ENCODE data around the gene VWF.
A peak's percentile ranks its signal among the peaks of the same experiment; 100 is the strongest.
"Not testable (repeated sequence)": the region's sequence is repeated elsewhere in the genome, so short reads cannot be mapped to it uniquely, and the experiment has no call there.

Gene VWF

DNA sequence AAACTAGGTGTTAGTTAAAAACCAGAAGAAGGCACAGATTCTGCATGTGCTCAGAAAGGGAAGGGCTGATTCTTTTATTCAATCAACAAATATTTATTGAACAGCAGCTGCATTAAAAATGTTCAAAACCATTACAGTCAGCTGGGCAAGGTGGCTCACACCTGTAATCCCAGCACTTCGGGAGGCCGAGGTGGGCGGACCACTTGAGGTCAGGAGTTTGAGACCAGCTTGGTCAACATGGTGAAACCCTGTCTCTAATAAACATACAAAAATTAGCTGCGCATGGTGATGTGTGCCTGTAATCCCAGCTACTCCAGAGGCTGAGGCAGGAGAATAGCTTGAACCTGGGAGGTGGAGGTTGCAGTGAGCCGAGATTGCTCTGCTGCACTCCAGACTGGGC lies 22.4 kb downstream of the VWF start:
- DNase-seq, result not testable (repeated sequence)

DNA sequence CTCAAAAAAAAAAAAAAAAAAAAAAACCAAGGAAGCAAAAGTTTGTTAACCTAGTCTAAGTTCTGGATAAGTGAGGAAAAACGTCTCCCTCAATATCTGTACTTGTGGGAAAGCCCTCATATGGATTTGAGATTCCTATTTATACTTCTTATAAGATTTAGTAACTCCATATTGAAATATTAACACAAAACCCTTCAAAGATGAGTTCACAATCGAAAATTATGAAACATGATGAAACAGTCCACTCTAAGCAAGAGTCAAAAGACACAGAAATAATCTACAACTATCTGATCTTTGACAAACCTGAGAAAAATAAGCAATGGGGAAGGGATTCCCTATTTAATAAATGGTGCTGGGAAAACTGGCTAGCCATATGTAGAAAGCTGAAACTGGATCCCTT lies 25.2 kb downstream of the VWF start:
- no peak for DNase-seq

DNA sequence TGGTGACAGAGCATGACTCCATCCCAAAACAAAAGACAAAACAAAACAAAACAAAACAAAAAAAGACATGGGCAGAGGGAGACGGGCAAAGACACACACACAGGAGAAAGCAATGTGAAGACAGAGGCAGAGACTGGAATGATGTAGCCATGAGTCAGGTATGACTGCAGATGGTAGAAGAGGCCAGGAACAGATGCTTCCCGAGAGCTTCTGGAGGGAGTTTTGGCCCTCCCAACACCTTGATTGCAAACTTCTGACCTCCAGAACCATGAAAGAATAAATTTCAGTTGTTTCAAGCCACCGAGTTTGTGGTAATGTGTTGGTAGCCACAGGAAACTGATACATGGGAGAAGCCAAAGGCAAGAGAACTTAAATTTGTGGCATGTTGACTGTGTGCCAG lies 27.1 kb downstream of the VWF start:
- DNase-seq, result no peak

DNA sequence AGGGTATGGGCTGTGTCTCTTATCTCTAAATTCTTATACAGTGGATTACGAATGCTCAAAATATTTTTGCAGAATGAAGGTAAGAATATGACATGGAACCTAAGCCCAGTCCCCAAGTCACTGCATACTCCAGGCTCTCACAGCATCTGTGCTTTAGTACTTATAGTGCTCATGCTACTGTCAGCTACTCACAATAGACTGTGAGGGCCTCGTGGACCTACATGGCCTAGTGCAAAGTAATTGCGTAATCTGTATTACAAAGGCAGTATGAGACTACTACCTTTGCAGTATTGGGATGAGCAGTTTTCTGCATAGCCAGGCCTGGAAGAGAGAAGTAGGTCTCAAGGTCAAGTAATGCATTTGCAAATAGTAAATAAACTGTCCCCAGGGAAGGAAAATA lies 27.9 kb downstream of the VWF start:
- DNase-seq, result no peak

DNA sequence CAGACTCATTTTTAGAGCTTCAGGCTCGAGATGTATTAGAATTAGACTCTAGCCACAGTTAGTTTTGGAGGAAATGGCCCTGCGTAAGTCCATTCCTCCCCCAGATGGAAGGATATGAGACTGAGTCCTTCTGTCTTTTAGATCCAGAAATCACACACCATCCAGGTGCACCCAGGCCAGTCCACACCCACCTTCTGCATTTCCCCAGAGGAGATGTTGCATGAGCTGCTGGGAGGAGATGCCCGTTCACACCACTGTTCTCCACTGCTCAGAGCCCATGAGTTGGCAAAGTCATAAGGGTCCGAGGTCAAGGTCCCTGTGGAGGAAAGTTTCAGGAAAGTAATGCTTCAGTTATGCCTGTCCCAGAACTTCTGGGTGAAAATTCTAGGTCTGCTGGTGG lies 29.2 kb downstream of the VWF start:
- no peak for DNase-seq

DNA sequence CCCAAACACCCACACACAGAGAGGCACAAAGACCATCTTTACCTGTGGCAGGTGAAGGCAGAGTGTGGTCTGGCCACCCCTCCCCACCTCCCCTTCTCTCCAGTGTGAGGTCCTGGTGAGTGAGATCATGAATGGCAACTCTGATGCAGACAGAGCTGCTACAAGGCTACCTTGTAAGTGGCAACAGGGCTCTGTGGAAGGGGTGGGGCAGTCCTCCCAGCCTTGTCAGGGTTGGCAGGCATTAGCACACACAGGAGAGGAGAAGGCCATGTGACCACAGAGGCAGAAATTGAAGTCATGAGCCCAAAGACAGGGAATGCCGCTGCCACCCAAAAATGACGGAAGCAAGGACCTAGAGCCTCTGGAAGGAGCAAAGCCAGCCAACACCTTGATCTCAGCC lies 30.7 kb downstream of the VWF start:
- DNase-seq, result no peak

DNA sequence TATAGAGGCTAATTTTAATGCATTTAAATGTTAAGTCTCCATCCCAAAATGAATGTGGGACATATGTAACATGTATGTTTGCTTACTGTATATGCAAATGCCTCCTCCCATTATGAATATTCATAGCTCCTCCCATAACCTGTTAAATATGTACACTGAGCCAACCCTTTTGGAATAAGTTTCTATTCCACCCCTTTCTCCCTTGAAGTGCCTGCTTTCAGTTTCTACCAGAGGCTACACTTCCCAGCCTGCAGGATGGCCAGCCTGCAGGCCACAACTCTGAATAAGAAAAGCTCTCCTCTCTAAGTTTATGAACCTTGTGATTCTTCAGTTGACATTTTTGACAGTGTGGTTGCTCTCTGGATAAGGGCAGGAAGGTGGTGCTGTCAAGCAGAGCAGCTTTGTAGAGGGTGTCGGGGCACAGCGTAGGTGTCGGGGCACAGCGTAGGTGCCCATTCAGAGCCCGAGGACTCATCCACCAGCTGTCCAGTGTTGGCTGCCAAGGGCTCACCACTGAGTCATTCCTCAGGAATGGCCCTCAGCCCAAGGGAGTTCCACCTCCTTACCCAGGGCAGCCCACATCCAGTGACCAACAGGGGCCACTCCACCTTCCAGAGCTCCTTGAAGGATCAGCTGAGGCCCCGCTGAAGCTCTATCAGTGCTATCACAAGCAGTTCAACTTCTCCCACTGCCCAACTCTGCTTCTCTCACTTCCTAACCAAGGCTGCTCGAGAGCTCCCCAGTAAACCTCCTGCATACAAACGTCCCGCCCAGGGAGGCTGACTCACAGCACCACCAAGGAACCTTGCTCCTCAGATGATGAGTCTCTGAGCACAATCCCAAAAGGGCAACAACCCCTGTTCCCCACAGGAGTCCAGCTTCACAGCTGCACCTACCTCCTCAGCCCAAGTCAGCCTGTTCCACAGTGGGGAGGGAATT lies 31.4 kb downstream of the VWF start:
- DNase-seq, result peak; percentile 91 to 95

DNA sequence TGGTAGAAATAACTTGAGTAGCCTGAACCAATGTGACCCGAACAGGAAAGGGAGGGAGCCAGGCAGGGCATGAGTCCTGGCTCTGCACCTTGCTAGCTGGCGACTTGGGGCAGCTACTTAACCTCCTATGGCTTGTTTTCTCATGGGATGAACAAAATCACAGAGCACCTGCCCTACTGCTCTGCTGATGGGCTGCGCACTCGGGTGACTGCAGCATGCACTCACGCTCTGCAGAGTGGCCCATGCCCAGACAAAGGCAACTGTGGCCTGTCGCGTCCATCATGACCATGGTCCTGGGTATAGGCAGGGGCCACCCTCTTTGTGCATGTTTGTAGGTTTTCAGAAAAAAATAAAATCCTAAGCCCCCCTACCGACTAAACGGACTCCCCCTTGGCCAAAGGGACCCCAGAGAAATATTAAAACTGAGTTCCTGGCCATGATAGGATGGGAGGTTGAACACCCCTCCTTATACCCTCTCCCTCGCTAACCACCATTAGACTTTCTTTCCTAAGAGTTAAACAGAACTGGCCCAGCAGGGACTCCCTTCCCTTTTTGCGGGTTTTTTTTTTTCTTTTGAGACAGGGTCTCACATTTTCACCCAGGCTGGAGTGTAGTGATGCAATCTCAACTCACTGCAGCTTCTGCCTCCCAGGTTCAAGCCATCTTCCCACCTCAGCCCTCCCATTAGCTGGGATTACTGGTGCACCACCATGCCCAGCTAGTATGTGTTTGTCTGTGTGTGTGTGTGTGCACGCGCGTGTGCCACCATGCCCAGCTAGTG lies 32.5 kb downstream of the VWF start:
- DNase-seq, result no peak

DNA sequence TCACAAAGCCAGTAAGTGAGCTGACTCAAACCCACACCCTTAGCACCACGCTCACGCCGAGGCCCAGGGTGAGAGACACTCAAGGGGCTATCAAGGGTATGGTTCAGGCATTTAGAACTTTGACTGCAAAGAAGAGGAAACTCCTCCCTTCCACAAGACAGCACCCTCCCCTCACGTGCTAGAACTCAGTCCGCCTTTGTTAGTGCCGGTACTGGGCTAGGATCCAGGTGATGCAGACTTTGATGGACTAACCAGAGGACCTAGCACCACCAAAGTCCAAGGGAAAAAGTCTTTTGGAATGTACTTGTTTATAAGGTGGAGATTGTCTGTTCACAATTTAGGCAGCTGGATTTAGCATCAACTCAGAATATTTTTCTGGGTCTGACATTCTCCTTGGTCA lies 33.7 kb downstream of the VWF start:
- DNase-seq, result no peak

DNA sequence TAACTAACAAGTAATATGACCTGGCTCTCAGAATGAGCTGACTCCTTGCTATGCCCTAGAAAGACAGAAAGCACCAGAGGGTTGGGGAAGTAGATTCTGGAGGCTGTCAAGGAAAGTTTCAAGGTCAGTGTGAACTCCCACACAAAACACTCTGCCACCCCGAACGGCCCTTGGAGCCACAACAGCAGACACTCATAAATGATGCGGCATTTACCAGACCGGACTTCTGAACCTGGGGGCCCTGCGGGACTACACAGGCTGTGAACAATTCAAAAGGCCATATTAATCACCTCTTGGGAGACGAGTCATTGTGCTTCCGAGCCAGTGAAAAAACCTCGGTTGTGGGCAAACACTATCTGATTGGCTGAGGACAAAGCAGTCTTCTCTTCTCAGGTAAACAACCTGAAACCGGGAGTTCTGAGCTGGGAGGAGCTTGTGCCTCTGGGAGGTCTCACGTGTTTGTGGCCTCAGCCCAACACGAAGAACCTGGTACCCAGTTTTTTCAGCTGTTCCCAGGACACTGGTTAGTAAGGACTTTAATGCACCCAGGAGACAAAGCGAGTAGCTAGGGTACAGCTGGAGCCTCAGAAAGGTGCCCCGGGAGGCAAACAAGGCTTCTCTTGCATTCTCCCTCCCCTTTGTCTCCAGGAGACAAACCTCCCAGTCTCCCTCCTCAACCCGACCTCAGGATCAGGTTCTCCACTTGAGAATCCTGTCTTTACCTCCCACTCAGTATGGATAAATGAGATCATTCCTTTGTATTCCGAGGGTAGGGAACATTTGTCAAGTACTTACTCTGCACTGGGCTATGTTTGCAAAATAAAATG lies 35.3 kb downstream of the VWF start:
- DNase-seq, result no peak

DNA sequence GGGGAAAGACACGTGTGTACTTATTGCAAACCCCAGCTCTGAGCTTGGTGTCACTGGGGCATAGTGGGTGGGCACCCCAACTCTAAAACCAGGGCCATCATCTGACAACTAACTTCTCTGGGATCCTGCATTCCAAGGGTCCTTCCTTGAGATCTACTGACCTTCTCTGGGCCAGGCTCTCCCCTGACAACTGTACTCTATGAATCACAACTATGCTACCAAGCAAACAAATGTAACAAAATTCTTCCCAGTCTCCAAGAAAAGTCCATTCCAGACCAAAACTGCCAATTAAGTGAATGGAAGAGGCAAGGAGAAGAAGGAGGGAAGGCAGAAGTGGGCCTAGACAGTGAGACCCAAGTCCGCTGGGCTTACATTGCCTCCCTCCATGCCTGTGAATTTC lies 38.2 kb downstream of the VWF start:
- DNase-seq, result no peak

DNA sequence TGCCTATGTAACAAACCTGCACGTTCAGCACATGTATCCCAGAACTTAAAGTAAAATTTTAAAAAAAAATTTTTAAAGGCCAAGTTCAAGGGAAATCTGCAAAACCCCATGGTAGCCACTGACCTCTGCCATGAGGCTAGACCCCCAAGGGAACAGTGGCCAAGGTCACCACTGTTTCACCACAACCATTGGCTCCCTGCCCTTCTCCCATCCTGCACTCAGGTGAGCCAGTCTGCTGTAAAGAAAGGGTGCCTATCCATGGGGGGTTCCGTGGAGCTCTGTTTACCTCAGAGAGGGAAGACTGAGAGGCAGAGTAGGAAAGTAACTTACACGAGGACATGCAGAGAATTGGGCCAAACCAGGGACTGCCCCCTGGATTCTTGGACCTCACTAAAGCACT lies 38.6 kb downstream of the VWF start:
- no peak for DNase-seq

DNA sequence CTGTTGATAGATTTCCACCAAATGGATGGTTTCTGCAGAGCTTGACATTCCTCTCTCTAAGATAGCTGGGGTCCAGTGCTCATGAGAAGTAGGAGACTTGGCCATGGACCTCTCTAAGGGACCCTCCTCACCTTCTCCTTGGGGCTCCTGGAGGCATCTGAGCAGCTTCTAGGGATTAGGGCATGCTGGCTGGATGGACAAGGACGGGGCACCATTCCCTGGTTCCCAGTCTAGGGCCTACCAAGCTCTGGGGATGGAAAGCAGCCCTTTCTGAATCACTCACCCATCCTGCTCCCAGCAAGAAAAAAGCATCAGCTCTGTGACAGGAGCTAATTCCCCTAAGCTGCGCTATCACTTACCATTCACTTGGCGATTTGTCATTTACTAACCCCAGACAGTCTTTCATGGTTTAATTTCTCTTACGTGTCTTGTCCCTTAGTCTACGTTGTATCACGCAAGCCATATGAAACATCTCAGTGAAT lies 39.5 kb downstream of the VWF start:
- no peak for DNase-seq

DNA sequence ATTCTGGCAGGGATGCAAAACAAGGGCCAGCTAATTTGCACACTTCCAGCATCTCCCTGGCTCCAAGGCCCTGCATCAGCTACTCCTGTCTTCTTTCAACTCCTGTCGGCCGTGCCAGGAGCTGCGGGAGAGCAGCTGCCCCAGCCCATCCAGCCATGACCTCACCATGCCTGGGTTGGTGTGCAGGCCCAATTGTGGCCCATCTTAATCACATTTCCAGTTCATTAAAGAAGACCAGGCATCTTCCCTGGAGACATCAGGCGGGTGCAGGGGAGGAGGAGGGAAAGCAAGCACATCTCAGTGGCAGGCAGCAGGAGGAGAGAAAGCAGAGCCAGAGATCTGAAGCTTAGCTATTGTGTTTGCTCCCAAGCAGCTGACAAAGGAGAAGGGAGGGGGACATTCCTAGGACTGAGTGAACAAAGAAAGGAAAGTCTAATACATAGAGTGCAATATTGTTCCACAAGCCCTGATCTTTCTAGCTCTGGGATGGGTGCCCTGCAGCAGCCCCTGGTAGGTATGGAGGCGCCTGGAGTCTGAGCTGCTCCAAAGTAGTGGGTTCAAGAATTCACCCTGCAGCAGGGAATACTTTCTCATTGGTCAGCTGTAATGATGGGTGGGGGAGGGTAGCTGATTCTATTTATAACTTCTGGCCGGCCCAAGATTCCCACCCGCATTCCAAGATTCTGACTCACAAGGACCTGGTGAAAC lies 40.1 kb downstream of the VWF start:
- peak; percentile 10 to 61 for DNase-seq

DNA sequence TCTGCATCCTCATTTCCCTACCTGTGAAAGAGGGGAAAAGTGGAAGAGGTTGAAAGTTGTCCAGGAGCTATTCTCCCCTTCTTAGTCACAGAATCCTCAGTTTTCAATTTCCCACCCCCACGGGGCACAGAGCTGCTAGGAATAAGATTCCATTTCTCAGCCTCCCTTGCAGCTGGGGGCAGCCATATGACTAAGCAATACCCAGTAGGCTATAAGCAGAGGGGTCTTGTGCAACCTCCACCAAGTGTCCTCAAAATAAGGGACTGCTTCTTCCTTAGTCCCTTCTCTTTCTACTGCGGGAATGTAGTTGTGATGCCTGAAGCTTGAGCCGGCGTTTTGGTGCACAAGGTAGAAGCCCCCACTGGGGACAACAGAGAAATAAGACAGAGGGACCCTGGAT lies 40.9 kb downstream of the VWF start:
- DNase-seq, result no peak

DNA sequence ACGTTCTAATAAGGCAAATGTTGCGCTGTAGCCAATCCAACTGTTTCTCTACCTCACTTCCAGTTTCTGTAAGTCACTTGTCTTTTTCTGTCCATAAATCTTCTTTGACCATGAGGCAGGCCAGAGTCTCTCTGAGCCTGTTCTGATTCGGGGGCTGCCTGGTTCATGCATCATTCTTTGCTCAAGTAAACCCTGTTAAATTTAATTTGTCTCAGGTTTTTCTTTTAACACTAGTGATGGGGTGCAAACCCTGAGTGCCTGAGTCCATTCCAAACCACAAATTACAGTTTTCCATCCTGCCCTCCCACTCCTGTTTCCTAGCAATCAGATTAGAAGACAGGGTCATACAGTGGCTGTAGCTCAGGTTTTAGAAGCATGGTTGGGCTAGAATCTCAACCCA lies 41.9 kb downstream of the VWF start:
- DNase-seq, result no peak

DNA sequence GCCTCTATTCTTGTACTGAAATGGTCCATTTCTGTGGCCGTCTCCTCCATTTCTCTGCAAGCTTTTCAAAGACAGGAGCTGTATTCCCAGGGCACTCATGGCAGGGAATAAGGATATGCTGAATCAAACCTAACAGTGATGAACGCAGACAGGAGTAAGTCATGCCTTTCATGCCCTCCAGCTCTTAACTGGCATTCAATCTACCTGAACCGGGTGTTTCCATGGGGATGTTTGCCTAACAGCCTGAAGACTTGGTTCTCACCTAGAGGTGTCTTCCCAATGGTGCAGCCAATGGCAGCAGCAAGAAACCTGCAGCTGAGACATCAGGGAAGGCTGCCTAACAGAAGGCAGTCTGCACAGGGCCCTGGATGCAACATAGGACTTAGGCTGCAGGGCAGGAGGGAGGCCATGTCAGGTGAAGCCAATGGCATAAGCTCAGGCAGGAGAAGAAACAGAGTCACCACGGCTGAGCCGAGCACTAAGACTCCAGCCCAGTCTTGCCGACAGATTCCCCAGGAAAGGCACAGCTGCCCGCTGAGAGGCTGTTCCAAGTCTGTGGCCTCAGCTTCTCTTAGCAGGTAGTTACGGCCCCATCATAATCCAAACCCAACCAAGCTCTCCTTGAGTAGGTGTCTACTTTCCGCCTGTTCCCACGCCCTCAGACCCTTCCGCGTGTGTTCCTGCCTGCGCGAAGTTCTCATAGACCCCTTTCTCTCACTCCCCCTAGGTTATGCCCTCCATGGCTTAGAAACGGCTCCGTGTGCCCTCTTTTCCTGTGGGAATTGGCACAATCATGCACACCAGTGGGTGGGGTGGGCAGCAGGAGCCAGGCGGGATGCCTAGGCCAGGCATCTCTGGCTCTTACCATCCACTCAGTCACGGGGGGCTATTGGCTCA lies 44.1 kb downstream of the VWF start:
- DNase-seq, result no peak

DNA sequence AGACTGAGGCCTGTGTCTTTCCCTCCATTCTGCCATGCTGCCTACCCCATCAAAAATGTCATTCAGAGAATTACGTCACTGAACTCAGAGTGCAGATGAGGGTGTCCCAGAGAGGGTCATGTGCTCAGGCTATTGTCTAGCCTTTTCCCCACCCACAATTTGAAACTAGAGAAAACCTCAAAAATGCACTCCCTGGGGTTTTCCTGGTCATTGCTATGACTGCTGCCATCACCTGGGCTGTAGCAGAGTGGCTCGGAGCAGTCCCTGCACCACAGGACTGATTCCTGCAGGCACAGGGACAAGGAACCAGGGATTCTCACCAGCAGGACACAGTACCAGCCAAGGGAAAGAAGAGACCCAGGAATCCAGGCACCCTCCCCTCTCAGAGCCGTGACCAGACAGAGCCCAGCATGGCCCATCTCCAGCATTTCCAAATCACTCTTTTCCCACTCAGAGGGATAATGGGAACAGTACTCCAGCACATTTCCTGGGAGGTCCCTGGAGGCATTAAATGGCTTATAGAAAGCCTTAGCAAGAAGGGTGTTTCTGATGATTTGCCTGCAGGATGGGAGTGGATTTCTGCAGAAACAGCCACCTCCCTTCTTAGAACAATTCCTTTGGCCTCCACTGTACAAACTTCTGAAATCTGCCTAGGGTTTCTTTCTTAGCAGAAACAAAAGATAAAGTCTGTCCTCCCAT lies 45.9 kb downstream of the VWF start:
- DNase-seq, result no peak

DNA sequence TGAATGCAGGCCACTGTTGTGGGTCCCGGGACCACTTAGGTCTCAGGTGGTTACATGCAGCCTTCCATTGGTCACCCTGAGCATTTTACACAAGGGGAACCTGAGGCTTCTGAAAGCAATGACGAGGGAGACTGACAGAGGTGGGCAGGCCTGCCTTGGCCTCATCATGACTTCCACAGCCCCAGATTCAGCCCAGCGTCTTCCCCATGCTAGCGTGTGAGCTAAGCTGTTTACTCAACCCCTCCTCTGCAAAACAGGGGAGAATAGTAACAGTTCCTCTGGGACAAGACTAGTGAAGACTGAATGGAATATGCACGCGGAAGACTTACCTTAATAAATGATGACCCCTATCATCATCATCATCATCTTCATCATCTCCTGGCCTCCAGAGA lies 46.8 kb downstream of the VWF start:
- no peak for DNase-seq

DNA sequence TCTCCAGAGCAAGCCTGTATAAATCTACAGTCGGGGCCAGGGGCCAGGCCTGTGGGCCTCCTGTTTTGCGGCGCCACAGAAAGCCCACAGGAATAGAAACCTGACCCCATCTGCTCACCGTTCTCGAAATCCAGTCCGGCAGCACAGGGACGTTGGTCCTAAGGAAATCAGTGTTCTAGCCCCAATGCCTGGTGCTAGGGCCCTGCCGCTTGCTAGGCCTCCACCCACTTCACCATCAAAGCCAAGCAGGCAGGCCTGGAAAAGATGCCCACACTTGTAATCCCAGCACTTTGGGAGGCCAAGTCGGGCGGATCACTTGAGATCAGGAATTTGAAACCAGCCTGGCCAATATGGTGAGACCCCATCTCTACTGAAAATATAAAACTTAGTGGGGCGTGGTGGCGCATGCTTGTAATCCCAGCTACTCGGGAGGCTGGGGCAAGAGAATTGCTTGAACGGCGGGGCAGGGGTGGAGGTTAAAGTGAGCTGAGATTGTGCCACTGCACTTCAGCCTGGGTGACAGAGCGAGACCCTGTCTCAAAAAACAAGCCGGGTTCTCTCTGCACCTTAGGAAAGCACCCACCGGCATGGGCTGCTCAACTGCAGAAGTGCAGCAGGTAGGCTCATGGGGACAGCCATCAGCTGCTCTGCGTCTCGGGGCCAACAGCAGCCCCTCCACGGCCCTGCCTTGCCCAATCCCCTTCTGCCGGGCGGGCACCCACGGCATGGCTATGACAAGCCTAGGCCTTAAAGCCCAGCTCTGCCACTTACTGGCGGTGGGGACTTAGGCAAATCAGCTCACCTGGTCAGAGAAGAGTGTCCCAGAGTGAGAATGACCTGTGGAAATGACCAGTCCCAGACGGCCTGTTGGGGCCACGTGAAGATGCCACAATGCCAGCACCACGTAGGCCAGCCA lies 47.4 kb downstream of the VWF start:
- DNase-seq, result no peak
